ENCODE results near the gene HTRA3.

Gene HTRA3

GRCh38 chr4:8293131-8293975, 23.8 kb downstream of the HTRA3 start:
- Histone ChIP-seq H3K4me1 (ENCODE audit: control insufficient read depth, insufficient read depth, low read length, poor library complexity, severe bottlenecking) (no peaks in the 10 kb centered on the region), H3K4me3 (ENCODE audit: insufficient read depth, low read depth, low read length, poor library complexity, severe bottlenecking) (no peak overlapping the region), H3K36me3 (ENCODE audit: control insufficient read depth, insufficient read depth, low read length) (no peaks in the 10 kb centered on the region), H3K27me3 (replicated peaks; ENCODE audit: control insufficient read depth, insufficient read depth, low read length, poor library complexity, severe bottlenecking) (no peaks in the 10 kb centered on the region), H3K27ac (ENCODE audit: insufficient read depth, low read length, poor library complexity, severe bottlenecking) (no peak overlapping the region), H3K9me3 (ENCODE audit: control insufficient read depth, low read length) (no peaks in the 10 kb centered on the region)
- DNase-seq: no peak

GRCh38 chr4:8294036-8294435, 24.5 kb downstream of the HTRA3 start:
- Histone ChIP-seq H3K4me1 (ENCODE audit: control insufficient read depth, insufficient read depth, low read length, poor library complexity, severe bottlenecking) (no peaks in the 10 kb centered on the region), H3K27ac (ENCODE audit: insufficient read depth, low read length, poor library complexity, severe bottlenecking) (no peak overlapping the region), H3K9me3 (ENCODE audit: control insufficient read depth, low read length) (no peaks in the 10 kb centered on the region), H3K36me3 (ENCODE audit: control insufficient read depth, insufficient read depth, low read length) (no peaks in the 10 kb centered on the region), H3K27me3 (replicated peaks; ENCODE audit: control insufficient read depth, insufficient read depth, low read length, poor library complexity, severe bottlenecking) (no peaks in the 10 kb centered on the region), H3K4me3 (ENCODE audit: insufficient read depth, low read depth, low read length, poor library complexity, severe bottlenecking) (no peak overlapping the region)
- no peak for DNase-seq

DNA sequence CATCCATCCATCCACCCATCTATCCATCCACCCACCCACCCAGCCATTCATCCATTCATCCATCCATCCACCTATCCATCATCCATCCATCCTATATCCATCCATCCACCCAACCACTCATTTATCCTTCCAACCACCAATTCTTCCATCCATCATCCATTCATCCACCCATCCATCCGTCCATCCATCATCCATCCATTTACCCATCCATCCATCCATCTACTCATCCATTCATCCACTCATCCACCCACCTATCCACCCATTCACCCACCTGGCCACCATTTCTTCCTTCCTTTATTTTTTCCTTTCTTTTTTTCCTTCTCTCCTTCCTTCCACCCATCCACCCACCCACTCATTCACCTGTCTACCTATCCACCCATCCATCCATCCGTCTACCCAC, 25.2 kb downstream of the HTRA3 start:
- H3K4me3 ChIP-seq (ENCODE audit: insufficient read depth, low read depth, low read length, poor library complexity, severe bottlenecking): no peak overlapping the region
- no peaks in the 10 kb centered on the region for H3K4me1 ChIP-seq (ENCODE audit: control insufficient read depth, insufficient read depth, low read length, poor library complexity, severe bottlenecking)
- DNase-seq: no peak
- no peaks in the 10 kb centered on the region for H3K9me3 ChIP-seq (ENCODE audit: control insufficient read depth, low read length)
- no peak overlapping the region for H3K27ac ChIP-seq (ENCODE audit: insufficient read depth, low read length, poor library complexity, severe bottlenecking)
- no peaks in the 10 kb centered on the region for H3K27me3 ChIP-seq (replicated peaks; ENCODE audit: control insufficient read depth, insufficient read depth, low read length, poor library complexity, severe bottlenecking)
- H3K36me3 ChIP-seq (ENCODE audit: control insufficient read depth, insufficient read depth, low read length): no peaks in the 10 kb centered on the region

DNA sequence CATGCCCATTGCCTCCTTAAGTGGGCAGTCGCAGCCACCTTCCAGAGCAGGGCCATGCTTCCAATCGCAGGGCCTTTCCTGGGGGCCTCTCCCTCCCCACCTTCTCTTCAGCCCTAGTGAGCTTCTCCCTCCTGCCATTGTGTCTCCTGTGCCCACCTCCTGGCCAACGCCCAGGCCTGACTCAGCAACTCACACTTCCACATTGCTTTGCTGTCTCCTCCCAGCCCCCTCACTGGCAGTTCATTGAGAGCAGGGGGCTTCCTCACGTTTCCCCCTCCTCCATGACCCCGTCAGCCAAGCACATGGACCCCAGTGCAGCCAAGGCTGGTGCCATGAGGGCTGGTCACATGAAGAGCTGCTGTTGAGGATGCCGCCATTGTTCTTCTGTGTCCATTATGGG, 25.9 kb downstream of the HTRA3 start:
- H3K4me1 ChIP-seq (ENCODE audit: control insufficient read depth, insufficient read depth, low read length, poor library complexity, severe bottlenecking): no peaks in the 10 kb centered on the region
- H3K9me3 ChIP-seq (ENCODE audit: control insufficient read depth, low read length): no peaks in the 10 kb centered on the region
- H3K27ac ChIP-seq (ENCODE audit: insufficient read depth, low read length, poor library complexity, severe bottlenecking): no peak overlapping the region
- H3K36me3 ChIP-seq (ENCODE audit: control insufficient read depth, insufficient read depth, low read length): no peaks in the 10 kb centered on the region
- no peak for DNase-seq
- no peak overlapping the region for H3K4me3 ChIP-seq (ENCODE audit: insufficient read depth, low read depth, low read length, poor library complexity, severe bottlenecking)
- H3K27me3 ChIP-seq (replicated peaks; ENCODE audit: control insufficient read depth, insufficient read depth, low read length, poor library complexity, severe bottlenecking): no peaks in the 10 kb centered on the region

GRCh38 chr4:8296491-8296890, 26.9 kb downstream of the HTRA3 start:
- H3K4me1 ChIP-seq (ENCODE audit: control insufficient read depth, insufficient read depth, low read length, poor library complexity, severe bottlenecking): no peaks in the 10 kb centered on the region
- DNase-seq: no peak
- no peak overlapping the region for H3K4me3 ChIP-seq (ENCODE audit: insufficient read depth, low read depth, low read length, poor library complexity, severe bottlenecking)
- H3K27me3 ChIP-seq (replicated peaks; ENCODE audit: control insufficient read depth, insufficient read depth, low read length, poor library complexity, severe bottlenecking): no peaks in the 10 kb centered on the region
- H3K36me3 ChIP-seq (ENCODE audit: control insufficient read depth, insufficient read depth, low read length): no peaks in the 10 kb centered on the region
- no peaks in the 10 kb centered on the region for H3K9me3 ChIP-seq (ENCODE audit: control insufficient read depth, low read length)
- H3K27ac ChIP-seq (ENCODE audit: insufficient read depth, low read length, poor library complexity, severe bottlenecking): no peak overlapping the region

DNA sequence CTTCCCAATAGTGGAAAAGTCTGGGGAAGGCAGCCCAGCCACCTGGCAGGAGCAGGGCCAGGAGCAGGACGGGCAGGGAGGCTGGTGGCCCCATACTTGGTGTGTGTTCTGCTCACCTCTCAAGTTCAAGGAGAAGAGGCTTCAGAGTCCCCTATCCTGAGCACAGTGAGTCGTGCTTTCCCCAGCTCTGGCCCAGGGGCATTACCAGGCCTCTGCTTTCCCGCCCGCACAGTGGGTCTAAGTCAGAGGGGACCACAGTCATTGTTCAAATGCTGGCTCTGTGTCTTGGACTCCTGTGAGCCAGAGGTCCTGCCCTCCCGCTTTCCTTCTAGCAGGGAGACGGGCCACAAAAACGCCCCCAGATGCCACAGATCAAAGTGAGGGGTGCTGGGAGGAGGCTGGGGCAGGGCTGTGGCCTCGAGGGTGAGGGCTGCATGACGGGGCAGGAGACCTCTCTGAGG, 27.6 kb downstream of the HTRA3 start:
- no peak for DNase-seq
- no peak overlapping the region for H3K27ac ChIP-seq (ENCODE audit: insufficient read depth, low read length, poor library complexity, severe bottlenecking)
- H3K4me1 ChIP-seq (ENCODE audit: control insufficient read depth, insufficient read depth, low read length, poor library complexity, severe bottlenecking): no peaks in the 10 kb centered on the region
- H3K27me3 ChIP-seq (replicated peaks; ENCODE audit: control insufficient read depth, insufficient read depth, low read length, poor library complexity, severe bottlenecking): no peaks in the 10 kb centered on the region
- no peaks in the 10 kb centered on the region for H3K36me3 ChIP-seq (ENCODE audit: control insufficient read depth, insufficient read depth, low read length)
- no peaks in the 10 kb centered on the region for H3K9me3 ChIP-seq (ENCODE audit: control insufficient read depth, low read length)
- no peak overlapping the region for H3K4me3 ChIP-seq (ENCODE audit: insufficient read depth, low read depth, low read length, poor library complexity, severe bottlenecking)

- DNase-seq: no peak
These were observed 28.3 kb downstream of the HTRA3 start for GRCh38 chr4:8297691-8298485.

DNA sequence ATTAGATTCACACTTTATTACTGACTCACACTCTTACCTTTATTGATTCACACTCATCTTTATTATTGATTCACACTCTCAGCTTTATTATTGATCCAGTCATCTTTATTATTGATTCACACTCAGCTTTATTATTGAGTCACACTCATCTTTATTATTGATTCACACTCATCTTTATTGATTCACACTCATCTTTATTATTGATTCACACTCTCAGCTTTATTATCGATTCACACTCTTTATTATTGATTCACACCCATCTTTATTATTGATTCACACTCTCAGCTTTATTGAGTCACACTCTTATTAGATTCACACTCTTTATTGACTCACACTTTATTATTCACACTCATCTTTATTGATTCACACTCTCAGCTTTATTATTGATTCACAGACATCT, 31.3 kb downstream of the HTRA3 start:
- DNase-seq: no peak
- H3K4me1 ChIP-seq (ENCODE audit: control insufficient read depth, insufficient read depth, low read length, poor library complexity, severe bottlenecking): no peaks in the 10 kb centered on the region
- no peak overlapping the region for H3K27ac ChIP-seq (ENCODE audit: insufficient read depth, low read length, poor library complexity, severe bottlenecking)
- no peaks in the 10 kb centered on the region for H3K9me3 ChIP-seq (ENCODE audit: control insufficient read depth, low read length)
- no peak overlapping the region for H3K4me3 ChIP-seq (ENCODE audit: insufficient read depth, low read depth, low read length, poor library complexity, severe bottlenecking)
- no peaks in the 10 kb centered on the region for H3K27me3 ChIP-seq (replicated peaks; ENCODE audit: control insufficient read depth, insufficient read depth, low read length, poor library complexity, severe bottlenecking)
- no peaks in the 10 kb centered on the region for H3K36me3 ChIP-seq (ENCODE audit: control insufficient read depth, insufficient read depth, low read length)

More at GRCh38 chr4:8297691-8298485, 28.3 kb downstream of the HTRA3 start:
- H3K9me3 ChIP-seq (ENCODE audit: control insufficient read depth, low read length): no peaks in the 10 kb centered on the region
- H3K4me1 ChIP-seq (ENCODE audit: control insufficient read depth, insufficient read depth, low read length, poor library complexity, severe bottlenecking): no peaks in the 10 kb centered on the region
- no peak overlapping the region for H3K4me3 ChIP-seq (ENCODE audit: insufficient read depth, low read depth, low read length, poor library complexity, severe bottlenecking)
- H3K27me3 ChIP-seq (replicated peaks; ENCODE audit: control insufficient read depth, insufficient read depth, low read length, poor library complexity, severe bottlenecking): no peaks in the 10 kb centered on the region
- no peaks in the 10 kb centered on the region for H3K36me3 ChIP-seq (ENCODE audit: control insufficient read depth, insufficient read depth, low read length)
- no peak overlapping the region for H3K27ac ChIP-seq (ENCODE audit: insufficient read depth, low read length, poor library complexity, severe bottlenecking)

- no peaks in the 10 kb centered on the region for H3K36me3 ChIP-seq (ENCODE audit: control insufficient read depth, insufficient read depth, low read length)
- no peaks in the 10 kb centered on the region for H3K27me3 ChIP-seq (replicated peaks; ENCODE audit: control insufficient read depth, insufficient read depth, low read length, poor library complexity, severe bottlenecking)
- no peak for DNase-seq
- no peak overlapping the region for H3K4me3 ChIP-seq (ENCODE audit: insufficient read depth, low read depth, low read length, poor library complexity, severe bottlenecking)
- H3K27ac ChIP-seq (ENCODE audit: insufficient read depth, low read length, poor library complexity, severe bottlenecking): no peak overlapping the region
- H3K9me3 ChIP-seq (ENCODE audit: control insufficient read depth, low read length): no peaks in the 10 kb centered on the region
- no peaks in the 10 kb centered on the region for H3K4me1 ChIP-seq (ENCODE audit: control insufficient read depth, insufficient read depth, low read length, poor library complexity, severe bottlenecking)
These were observed 32.5 kb downstream of the HTRA3 start for GRCh38 chr4:8301851-8302730.
